ENCODE measurements around the gene NAPEPLD.
A peak's percentile ranks its signal among the peaks of the same experiment; 100 is the strongest.
"Not testable (repeated sequence)": the region's sequence is repeated elsewhere in the genome, so short reads cannot be mapped to it uniquely, and the experiment has no call there.

The NAPEPLD gene

DNA sequence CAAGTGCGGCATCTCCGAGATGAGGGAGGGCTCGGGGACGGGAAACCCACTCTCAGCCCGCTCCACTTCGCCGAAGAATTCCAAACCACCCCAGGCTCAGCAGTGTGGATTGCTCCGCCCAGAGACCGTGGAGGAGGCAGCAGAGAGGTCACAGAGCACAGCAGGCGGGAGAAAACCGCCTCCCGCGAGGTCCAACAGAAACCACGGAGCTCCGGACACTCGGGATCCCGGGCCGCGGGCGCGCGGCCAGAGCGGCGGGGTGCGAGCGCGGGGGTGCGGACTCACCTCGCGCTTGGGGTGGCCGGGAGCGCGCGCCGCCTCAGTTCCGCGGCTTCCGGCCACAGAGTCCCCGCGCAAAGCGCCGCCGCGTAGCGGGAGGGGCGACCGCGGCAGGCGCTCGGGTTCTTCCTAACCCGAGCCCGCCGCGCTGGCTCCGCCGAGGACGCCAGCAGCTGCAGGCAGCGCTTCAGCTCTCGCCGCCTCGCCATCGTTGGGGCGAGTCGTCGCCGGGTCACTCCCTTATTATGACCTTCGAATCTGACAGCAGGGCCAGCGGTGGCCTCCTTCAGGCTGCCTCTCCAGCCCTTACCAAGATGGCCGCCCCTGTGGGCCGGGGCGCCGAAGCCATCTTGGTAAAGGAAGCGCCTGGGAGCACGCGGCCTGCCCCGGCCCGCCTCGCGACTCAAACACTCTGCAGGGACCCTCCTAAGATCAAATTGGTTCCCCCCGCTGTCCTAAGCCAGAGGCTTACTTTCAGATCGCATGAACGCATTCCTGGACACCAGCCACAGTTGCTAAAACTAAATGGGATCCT lies at the start of gene NAPEPLD (continued):
- TF ChIP-seq, protein P1, sequence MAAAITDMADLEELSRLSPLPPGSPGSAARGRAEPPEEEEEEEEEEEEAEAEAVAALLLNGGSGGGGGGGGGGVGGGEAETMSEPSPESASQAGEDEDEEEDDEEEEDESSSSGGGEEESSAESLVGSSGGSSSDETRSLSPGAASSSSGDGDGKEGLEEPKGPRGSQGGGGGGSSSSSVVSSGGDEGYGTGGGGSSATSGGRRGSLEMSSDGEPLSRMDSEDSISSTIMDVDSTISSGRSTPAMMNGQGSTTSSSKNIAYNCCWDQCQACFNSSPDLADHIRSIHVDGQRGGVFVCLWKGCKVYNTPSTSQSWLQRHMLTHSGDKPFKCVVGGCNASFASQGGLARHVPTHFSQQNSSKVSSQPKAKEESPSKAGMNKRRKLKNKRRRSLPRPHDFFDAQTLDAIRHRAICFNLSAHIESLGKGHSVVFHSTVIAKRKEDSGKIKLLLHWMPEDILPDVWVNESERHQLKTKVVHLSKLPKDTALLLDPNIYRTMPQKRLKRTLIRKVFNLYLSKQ (tag by site-specific recombination; IDR thresholded peaks at IDR 0.05; ENCODE audit: borderline replicate concordance), result no peak
- TF ChIP-seq, protein P2, sequence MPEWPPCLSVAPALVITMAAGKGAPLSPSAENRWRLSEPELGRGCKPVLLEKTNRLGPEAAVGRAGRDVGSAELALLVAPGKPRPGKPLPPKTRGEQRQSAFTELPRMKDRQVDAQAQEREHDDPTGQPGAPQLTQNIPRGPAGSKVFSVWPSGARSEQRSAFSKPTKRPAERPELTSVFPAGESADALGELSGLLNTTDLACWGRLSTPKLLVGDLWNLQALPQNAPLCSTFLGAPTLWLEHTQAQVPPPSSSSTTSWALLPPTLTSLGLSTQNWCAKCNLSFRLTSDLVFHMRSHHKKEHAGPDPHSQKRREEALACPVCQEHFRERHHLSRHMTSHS (tag by site-specific recombination; IDR thresholded peaks at IDR 0.05), result no peak
- TF ChIP-seq ZBTB8A (tag by site-specific recombination; IDR thresholded peaks at IDR 0.05) (peak; percentile 69; the same call in 1 of the 2 replicates), ZBTB21 (tag by site-specific recombination; IDR thresholded peaks at IDR 0.05) (peak; percentile 20; the same call in 1 of the 2 replicates), ZNF558 (tag by site-specific recombination; IDR thresholded peaks at IDR 0.05) (no peak), SETDB1 (IDR thresholded peaks at IDR 0.05; ENCODE audit: insufficient read length, low read length) (peak; percentile 10), ZNF621 (tag by site-specific recombination; IDR thresholded peaks at IDR 0.05) (no peak), ZNF211 (tag by site-specific recombination; IDR thresholded peaks at IDR 0.05; ENCODE audit: low read depth) (no peak), ZNF394 (tag by site-specific recombination; IDR thresholded peaks at IDR 0.05; ENCODE audit: borderline replicate concordance) (peak; percentile 47), ZNF571 (tag by site-specific recombination; IDR thresholded peaks at IDR 0.05) (no peak), ZNF792 (tag by site-specific recombination; IDR thresholded peaks at IDR 0.05) (no peak), ZNF548 (tag by site-specific recombination; IDR thresholded peaks at IDR 0.05) (no peak), ZNF549 (tag by site-specific recombination; IDR thresholded peaks at IDR 0.05) (no peak), ZNF701 (tag by site-specific recombination; IDR thresholded peaks at IDR 0.05) (no peak), MYNN (tag by site-specific recombination; IDR thresholded peaks at IDR 0.05; ENCODE audit: borderline replicate concordance) (no peak), ZNF132 (tag by site-specific recombination; IDR thresholded peaks at IDR 0.05; ENCODE audit: borderline replicate concordance) (no peak), MZF1 (tag by site-specific recombination; IDR thresholded peaks at IDR 0.05; ENCODE audit: borderline replicate concordance) (no peak), ZNF416 (tag by site-specific recombination; IDR thresholded peaks at IDR 0.05) (no peak), ZNF214 (tag by site-specific recombination; IDR thresholded peaks at IDR 0.05; ENCODE audit: borderline replicate concordance) (no peak), ZIC2 (tag by site-specific recombination; IDR thresholded peaks at IDR 0.05) (peak; percentile 85), ZNF560 (tag by site-specific recombination; IDR thresholded peaks at IDR 0.05; ENCODE audit: borderline replicate concordance) (no peak)
- TF ChIP-seq, protein P3, sequence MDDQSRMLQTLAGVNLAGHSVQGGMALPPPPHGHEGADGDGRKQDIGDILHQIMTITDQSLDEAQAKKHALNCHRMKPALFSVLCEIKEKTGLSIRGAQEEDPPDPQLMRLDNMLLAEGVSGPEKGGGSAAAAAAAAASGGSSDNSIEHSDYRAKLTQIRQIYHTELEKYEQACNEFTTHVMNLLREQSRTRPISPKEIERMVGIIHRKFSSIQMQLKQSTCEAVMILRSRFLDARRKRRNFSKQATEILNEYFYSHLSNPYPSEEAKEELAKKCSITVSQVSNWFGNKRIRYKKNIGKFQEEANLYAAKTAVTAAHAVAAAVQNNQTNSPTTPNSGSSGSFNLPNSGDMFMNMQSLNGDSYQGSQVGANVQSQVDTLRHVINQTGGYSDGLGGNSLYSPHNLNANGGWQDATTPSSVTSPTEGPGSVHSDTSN (CRISPR knock-in tag; IDR thresholded peaks at IDR 0.05), result no peak
- TF ChIP-seq, protein P4, sequence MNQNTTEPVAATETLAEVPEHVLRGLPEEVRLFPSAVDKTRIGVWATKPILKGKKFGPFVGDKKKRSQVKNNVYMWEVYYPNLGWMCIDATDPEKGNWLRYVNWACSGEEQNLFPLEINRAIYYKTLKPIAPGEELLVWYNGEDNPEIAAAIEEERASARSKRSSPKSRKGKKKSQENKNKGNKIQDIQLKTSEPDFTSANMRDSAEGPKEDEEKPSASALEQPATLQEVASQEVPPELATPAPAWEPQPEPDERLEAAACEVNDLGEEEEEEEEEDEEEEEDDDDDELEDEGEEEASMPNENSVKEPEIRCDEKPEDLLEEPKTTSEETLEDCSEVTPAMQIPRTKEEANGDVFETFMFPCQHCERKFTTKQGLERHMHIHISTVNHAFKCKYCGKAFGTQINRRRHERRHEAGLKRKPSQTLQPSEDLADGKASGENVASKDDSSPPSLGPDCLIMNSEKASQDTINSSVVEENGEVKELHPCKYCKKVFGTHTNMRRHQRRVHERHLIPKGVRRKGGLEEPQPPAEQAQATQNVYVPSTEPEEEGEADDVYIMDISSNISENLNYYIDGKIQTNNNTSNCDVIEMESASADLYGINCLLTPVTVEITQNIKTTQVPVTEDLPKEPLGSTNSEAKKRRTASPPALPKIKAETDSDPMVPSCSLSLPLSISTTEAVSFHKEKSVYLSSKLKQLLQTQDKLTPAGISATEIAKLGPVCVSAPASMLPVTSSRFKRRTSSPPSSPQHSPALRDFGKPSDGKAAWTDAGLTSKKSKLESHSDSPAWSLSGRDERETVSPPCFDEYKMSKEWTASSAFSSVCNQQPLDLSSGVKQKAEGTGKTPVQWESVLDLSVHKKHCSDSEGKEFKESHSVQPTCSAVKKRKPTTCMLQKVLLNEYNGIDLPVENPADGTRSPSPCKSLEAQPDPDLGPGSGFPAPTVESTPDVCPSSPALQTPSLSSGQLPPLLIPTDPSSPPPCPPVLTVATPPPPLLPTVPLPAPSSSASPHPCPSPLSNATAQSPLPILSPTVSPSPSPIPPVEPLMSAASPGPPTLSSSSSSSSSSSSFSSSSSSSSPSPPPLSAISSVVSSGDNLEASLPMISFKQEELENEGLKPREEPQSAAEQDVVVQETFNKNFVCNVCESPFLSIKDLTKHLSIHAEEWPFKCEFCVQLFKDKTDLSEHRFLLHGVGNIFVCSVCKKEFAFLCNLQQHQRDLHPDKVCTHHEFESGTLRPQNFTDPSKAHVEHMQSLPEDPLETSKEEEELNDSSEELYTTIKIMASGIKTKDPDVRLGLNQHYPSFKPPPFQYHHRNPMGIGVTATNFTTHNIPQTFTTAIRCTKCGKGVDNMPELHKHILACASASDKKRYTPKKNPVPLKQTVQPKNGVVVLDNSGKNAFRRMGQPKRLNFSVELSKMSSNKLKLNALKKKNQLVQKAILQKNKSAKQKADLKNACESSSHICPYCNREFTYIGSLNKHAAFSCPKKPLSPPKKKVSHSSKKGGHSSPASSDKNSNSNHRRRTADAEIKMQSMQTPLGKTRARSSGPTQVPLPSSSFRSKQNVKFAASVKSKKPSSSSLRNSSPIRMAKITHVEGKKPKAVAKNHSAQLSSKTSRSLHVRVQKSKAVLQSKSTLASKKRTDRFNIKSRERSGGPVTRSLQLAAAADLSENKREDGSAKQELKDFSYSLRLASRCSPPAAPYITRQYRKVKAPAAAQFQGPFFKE (tag by site-specific recombination; IDR thresholded peaks at IDR 0.05; ENCODE audit: borderline replicate concordance), result no peak
- TF ChIP-seq, protein P5, sequence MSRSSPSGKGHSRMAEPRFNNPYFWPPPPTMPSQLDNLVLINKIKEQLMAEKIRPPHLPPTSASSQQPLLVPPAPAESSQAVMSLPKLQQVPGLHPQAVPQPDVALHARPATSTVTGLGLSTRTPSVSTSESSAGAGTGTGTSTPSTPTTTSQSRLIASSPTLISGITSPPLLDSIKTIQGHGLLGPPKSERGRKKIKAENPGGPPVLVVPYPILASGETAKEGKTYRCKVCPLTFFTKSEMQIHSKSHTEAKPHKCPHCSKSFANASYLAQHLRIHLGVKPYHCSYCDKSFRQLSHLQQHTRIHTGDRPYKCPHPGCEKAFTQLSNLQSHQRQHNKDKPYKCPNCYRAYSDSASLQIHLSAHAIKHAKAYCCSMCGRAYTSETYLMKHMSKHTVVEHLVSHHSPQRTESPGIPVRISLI (tag by site-specific recombination; IDR thresholded peaks at IDR 0.05), result no peak
- TF ChIP-seq, protein P6, sequence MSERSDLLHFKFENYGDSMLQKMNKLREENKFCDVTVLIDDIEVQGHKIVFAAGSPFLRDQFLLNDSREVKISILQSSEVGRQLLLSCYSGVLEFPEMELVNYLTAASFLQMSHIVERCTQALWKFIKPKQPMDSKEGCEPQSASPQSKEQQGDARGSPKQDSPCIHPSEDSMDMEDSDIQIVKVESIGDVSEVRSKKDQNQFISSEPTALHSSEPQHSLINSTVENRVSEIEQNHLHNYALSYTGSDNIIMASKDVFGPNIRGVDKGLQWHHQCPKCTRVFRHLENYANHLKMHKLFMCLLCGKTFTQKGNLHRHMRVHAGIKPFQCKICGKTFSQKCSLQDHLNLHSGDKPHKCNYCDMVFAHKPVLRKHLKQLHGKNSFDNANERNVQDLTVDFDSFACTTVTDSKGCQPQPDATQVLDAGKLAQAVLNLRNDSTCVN (tag by site-specific recombination; optimal IDR thresholded peaks at IDR 0.05), result peak; percentile 92

DNA sequence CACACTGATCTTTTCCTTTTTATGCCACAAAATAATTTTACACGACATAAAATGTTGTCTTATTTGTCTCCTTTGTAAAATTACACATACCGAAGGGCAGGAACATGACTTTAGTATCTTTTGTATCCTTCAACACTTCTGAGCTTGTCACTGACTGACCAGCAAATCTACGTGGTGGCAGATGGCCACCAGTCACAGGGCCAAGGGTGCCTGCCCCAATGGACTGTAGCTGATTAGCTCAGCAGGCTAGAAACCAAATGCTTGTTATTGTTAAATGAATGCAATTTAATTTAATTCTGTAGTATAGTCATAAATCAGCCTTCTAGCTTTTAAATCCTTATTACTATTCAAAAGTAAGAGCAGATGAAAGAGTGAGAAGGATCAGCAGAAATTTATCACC lies 49.2 kb upstream of the NAPEPLD start:
- POLR2A ChIA-PET, result not testable (repeated sequence)

More for the DNA sequence above, 49.2 kb upstream of the NAPEPLD start:
- H3K4me1 ChIP-seq (ENCODE audit: control insufficient read depth, insufficient read depth, low read length); H3K4me3 ChIP-seq (ENCODE audit: low read depth, low read length); CTCF ChIA-PET; H3K9me3 ChIP-seq (ENCODE audit: control insufficient read depth, insufficient read depth, low read depth, low read length); H3K36me3 ChIP-seq (ENCODE audit: control insufficient read depth in 2 of 2, insufficient read depth in 1 of 2, low read length in 2 of 2); H3K27ac ChIP-seq (ENCODE audit: extremely low read depth, low read depth, low read length): not testable (repeated sequence)

Data from HEK293 (cell line).